Glomerular endothelial cell (primary cell): ENCODE results near the gene ZNF655. TPM values are rescaled to one million over a fixed set of nuclear protein-coding genes. Genes with fewer than 3 reads are reported as not detected.

ENCODE experiments used
- DNase-seq: peaks from one replicate; pipeline ENCODE4 v3.0.0-alpha.2; 2011; ENCODE audit warnings: low read depth, low spot score; ENCODE audit errors: extremely low read depth
- total RNA-seq: library from RNA; depleted of rRNA; stranded (reverse); fragments of >200 nt; gene quantifications from 2 replicates; pipeline ENCODE4 v1.2.3, GENCODE V29; 2015

ZNF655 gene
- total RNA-seq, 1 donor from 2014 or later = 11.3 TPM

DNA sequence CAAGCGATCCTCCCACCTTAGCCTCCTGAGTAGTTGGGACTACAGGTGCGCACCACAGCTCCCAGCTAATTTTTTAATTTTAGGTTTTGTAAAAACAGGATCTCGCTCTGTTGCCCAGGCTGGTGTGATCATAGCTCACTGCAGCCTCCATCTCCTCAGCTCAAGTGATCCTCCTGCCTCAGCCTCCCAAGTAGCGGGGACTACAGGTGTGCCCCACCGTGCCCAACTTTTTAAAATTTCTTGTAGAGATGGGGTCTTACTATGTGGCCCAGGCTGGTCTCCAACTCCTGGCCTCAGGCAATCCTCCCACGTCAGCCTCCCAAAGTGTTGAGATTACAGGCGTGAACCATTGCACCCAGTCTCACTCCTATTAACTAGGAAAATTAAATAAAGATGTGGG is 47.1 kb downstream of the ZNF655 start:
- DNase-seq = no peak

DNA sequence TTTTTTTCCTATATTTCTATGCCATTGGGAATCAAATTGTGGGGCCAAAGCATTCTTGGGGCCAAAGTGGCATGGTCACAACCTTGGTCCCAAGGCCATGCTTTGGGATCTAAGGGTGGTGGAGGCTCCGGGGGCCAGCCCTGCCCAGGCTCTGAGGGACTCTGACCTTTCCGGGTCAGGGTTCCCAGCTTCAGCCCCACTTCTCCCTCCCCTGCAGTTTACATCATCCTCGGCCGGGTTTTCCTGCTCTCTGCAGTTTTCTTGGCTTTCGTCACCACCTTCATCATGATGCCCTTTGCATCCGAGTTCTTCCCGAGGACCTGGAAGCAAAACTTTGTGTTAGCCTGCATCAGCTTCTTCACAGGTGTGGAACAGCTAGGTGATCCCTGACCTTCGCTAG is 48.1 kb downstream of the ZNF655 start:
- no peak for DNase-seq

DNA sequence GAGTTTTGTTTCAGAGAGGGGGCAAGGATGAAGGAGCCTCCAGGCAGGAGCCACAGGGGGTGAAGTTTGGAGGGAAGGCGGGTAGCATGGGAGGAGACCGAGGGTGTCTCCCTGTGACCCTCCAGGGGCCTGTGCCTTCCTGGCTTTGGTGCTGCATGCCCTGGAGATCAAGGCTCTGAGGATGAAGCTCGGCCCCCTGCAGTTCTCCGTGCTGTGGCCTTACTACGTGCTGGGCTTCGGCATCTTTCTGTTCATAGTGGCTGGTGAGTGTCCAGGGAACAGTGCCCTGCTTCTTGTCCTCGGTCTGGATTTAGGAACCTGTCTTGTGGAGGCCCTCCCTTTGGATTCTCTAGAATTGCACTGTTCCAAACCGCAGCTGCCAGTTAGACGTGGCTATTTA is 49.1 kb downstream of the ZNF655 start:
- DNase-seq = no peak

DNA sequence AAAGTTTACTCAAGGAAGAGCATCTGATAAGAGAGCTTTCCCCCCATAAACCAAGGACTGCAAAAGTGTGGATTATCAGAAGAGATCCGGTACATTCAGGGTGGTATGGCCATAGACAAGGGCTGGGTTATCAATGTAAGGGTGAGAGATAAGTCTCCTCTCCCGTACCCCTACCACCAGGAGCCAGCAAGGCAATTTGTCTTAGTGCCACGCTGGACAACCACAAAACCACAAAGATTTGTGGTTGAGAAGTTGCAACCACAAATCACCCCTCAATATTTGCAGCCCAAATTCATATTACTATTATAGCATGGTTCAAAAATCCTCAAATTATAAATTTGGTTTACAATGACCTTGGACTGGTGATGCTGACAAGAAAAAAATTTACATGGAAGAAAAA is 56.1 kb downstream of the ZNF655 start:
- no peak for DNase-seq

DNA sequence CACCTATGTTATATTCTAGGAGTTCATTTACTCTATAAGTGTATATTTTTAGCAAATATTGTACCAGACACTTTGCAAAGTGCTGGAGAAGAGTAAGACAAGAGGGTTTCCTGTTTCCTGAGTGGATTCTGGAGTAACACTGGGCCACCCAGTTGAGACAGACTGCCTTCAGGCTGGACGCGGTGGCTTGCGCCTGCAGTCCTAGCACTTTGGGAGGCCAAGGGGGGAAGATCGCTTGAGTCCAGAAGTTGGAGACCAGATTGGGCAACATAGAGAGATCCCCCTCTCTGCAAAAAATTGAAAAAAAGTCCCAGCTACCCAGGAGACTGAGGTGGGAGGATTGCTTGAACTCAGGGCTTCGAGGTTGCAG is 57.5 kb downstream of the ZNF655 start:
- no peak for DNase-seq

DNA sequence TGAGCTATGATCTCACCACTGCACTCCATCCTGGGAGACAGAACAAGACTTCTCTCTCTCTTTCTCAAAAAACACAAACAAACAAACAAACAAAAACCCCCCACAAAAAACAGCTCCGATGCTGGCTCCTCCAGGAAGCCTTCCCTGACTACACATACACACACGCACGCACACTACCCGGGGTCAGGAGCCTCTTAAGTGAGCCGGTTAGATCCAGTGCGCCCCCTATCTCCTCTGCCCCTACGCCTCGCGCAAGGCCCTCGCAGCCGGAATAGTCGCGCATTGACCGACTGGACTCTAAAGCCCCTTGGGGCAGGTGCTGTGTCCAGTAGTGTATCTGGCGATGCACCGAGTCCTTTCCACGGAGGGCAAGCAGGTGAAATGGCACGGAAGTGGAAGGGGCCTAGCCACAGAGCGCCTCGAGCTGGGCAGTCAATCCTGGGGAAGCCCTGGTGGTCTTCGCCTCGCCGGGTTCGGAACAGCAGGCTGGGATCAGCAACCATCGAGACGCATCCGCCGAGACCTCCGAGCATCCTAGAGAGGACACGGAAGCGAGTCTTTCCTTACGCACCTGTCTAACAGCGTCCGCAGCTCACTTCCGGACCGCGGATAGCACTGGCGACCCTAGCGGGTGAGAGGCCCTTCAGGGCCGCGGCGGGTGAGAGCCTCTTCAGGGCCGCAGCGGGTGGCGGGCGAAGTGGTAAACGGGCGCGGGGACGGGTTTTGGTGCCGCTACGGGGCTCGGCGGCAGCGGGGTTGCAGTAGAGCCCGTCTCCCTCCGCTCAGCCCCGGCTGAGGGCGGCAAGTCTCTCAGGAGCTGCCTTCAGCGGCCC is 58.1 kb downstream of the ZNF655 start, which contains the start of gene ZSCAN25:
Gene ZSCAN25, plus strand, starts transcription at position 588 of the 833 bp plus-strand sequence. CDS start 2,661 bp downstream, outside the sequence.
- DNase-seq = peak; percentile 65

DNA sequence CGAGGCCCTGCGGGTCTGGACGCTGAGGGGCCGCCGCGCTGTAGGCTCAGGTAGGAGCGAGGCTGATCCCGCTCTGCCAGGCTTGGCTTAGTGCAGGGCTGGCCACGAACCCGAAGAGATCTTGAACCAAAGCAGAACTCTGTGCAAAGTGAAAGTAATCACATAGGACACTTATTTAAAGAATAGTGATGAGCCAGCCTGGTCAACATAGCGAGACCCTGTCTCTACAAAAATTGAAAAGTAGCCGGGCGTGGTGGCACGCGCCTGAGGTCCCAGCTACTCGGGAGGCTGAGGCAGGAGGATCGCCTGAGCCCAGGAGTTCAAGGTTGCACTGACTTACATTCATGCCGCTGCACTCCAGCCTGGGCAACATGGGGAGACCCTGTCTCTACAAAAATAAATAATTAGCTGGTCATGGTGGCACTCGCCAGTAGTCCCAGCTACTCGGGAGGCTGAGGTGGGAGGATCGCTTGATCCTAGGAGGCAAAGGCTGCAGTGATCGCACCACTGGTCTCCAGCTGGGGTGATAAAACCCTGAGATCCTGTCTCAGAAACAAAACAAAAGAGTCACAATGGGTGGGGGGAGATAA is 58.8 kb downstream of the ZNF655 start:
- no peak for DNase-seq

DNA sequence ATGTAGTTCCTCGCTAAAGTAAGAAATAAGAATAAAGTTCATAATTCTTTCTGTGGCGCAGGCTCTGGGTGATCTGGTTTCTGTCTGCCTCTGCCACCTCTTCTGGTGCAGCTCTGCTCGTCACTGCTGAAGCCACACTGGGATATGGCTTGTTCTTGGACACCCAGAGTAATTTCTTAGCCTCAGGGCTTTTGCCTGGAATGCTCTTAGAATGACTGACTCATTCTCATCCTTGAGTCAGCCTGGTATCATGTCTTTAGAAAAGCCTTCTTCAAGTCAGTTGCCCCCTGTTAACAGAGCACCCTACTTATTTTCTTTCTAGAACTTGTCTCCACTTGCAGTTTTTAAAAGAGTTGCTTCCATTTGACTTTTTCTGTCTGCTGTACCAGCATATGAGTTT is 60.3 kb downstream of the ZNF655 start:
- no peak for DNase-seq

DNA sequence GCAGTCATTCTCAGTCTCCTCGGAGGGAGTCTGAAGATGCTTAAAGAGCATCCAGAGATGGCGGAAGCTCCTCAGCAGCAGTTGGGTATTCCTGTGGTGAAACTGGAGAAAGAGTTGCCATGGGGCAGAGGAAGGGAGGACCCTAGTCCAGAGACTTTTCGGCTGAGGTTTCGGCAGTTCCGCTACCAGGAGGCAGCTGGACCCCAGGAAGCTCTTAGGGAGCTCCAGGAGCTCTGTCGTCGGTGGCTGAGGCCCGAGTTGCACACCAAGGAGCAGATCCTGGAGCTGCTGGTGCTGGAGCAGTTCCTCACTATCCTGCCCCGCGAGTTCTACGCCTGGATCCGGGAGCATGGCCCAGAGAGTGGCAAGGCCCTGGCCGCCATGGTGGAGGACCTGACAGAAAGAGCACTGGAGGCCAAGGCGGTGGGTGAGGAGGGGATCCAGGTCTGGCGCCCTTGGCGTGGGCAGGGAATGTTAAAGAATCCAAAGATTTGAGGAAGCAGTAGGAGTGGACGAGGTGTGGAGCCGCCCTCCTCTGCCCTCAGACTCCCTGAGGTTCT is 61.2 kb downstream of the ZNF655 start:
- no peak for DNase-seq

DNA sequence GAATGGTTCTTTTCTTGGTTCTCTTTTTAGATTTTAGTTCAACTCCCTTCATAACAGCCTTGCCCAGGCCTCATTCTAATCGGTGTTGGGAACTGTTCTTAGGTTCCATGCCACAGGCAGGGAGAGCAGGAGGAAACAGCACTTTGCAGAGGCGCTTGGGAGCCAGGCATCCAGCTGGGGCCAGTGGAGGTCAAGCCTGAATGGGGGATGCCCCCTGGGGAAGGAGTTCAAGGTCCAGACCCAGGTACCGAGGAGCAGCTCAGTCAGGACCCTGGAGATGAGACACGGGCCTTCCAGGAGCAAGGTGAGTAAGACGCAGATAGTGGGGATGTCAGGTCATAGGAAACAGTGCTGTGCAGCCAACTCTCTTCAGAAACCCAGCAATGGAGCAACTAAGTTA is 62.8 kb downstream of the ZNF655 start:
- DNase-seq = no peak

DNA sequence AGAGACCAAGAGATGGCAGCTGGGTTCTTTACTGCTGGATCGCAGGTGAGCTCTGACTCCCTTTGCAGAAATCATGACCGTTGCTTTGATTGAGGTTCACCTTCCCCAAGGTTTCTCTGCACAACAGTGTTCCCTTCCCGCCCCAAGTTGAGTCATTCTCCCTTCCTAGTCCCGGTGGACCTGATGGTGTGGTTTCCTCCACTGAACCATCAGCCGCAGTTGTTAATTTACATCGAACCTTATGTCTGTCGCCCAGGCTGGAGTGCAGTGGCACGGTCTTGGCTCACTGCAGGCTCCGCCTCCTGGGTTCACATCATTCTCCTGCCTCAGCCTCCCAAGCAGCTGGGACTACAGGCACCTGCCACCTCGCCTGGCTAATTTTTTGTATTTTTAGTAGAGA is 64.2 kb downstream of the ZNF655 start:
- DNase-seq = no peak

DNA sequence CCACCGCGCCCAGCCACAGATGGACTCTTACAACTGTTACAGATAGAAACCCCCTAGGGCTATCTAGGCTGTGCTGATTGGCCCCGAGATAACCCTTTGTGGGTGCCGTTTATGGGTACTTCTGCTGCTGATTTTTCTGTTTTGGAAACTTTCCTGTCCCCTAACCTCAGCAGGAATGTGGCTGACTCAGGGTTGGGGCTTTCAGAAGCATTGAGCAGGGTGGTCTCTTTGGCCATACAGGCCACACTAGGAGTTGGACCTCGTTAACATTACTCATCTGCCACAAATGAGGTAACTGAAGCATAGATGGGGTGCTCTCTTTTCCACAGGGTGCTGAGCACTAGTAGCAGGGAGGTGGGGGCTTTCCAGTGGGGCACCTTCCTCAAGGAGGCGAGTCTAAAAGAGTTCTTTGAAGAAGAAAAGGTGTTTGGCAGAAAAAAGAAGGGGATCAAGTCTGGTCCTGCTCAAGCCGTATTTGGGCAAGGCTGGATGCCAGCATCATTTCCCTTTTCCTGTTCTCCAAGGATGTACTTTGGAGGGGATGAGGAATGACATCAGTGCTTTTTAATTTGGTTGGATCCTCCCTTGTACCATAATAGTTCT is 64.8 kb downstream of the ZNF655 start:
- DNase-seq = no peak

DNA sequence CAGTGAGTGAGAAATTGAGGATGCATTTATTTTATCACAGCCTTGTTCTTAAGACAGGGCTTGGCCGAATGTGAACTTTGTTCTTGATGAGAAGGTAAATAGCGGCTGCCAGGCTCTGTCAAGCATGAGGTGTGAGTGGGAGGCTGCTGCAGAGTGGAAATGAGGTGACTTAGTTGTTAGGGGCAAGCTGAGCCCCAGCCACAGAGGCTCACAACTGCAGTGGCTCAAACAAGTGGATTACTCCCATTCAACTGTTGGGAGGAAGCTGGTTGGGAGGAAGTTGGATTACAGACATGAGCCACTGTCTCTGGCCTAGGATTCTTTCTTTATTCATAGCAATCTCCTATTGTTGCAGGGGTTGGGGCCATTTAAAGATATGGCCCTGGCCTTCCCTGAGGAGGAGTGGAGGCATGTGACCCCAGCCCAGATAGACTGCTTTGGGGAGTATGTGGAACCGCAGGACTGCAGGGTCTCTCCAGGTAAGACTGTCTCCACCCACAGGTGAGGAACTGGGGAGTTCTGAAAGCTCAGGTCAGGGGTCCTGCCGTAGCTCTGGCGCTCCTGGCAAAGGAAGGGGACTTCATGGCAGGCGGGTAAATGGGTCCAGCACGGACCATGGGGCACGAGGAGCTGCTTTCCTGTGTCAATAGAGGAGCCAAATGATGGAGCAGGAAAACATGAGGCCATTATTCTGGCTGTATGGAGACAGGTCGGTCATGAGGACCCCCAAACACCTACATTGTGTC is 65.4 kb downstream of the ZNF655 start:
- no peak for DNase-seq

DNA sequence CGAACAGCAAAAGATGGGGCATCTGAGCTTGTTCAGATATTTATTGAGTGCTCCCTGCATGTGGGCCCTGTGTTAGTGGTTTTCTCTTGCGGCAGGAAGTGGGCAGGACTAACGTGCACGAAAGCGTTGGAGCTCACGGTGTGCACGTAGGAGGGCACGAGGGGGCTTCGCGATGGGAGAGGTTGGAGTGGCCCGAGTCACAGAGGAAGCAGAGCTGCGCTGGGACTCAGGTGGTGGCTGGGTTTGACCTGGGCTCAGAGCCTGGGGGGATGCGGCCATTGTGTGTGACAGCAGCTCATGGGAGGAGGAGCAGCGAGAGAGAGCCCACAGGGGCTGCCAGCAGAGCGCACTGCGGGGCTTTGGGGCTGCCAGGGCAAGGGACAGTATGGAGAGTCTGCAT is 66.0 kb downstream of the ZNF655 start:
- DNase-seq = no peak

DNA sequence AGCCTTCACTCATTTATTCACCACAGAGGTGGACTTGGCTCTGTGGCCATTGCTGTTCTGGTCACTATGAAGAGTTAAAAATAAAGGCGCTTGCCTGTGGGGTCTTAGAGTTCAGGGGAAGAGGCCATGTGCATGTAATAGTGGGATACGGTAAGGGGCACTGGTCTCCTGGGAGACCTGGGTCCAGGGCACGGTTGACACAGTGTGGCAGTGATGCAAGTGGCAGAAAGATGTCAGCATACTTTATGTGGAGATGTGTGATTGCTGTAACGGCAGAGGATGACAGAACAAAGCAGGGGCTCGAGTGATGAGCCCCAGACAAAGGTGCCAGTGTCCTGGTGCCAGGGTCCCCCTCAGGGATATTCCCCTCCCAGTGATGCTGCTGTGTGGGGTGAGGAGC is 66.9 kb downstream of the ZNF655 start:
- DNase-seq = no peak

DNA sequence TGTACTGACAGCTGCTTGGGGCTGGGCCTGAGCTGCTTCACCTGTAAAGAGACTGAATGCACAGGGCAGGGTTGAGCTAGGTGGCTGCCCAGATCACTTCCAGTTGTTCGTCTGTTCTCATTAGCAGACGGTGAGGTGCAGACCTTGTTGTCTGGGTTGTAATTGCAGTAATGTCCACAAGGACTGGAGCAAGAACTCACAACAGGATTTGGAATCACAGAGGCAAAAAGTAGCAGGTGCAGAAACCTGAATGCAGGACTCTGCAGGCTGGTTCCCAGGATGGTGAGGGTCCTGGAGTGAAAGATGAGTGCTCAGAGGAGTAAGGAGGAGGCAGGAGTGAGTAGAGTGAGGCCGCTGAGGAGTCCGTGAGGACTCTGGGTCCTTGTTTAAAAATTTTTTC is 67.5 kb downstream of the ZNF655 start:
- no peak for DNase-seq

Other genes starting within 250 kb of the ZNF655 start
- gene ARPC1A, start 232.7 kb upstream of the ZNF655 start, total RNA-seq = 160 and 225 TPM in 2 replicates
- 509 and 602 TPM in 2 replicates for gene ARPC1B, start 183.9 kb upstream of the ZNF655 start, total RNA-seq
- 105 and 109 TPM in 2 replicates for gene PDAP1, start 150.0 kb upstream of the ZNF655 start, total RNA-seq
- 82.7 and 94.0 TPM in 2 replicates for gene BUD31, start 149.7 kb upstream of the ZNF655 start, total RNA-seq
- 7.6 and 14.3 TPM in 2 replicates for gene PTCD1, start 119.8 kb upstream of the ZNF655 start, total RNA-seq
- 19.0 and 28.9 TPM in 2 replicates for gene CPSF4, start 119.7 kb upstream of the ZNF655 start, total RNA-seq
- gene ATP5MF, start 92.5 kb upstream of the ZNF655 start, total RNA-seq = 876 and 1,855 TPM in 2 replicates
- 4.7 and 11.4 TPM in 2 replicates for gene ZNF789, start 85.8 kb upstream of the ZNF655 start, total RNA-seq
- gene ZNF394, start 58.4 kb upstream of the ZNF655 start, total RNA-seq = 19.0 and 39.2 TPM in 2 replicates
- gene ZKSCAN5, start 54.0 kb upstream of the ZNF655 start, total RNA-seq = 8.8 and 11.7 TPM in 2 replicates
- 3.2 and 3.8 TPM in 2 replicates for gene FAM200A, start 6.5 kb upstream of the ZNF655 start, total RNA-seq
- not detected in 2 replicates for gene TMEM225B, start 39.6 kb downstream of the ZNF655 start, total RNA-seq
- 7.1 and 11.3 TPM in 2 replicates for gene ZSCAN25, start 58.3 kb downstream of the ZNF655 start, total RNA-seq
- gene CYP3A5, start 121.4 kb downstream of the ZNF655 start, total RNA-seq = 0.10 TPM in 1 of 2 replicates, not detected in the other
- gene CYP3A7, start 176.6 kb downstream of the ZNF655 start, total RNA-seq = not detected in 2 replicates
- not detected in 2 replicates for gene CYP3A4, start 225.5 kb downstream of the ZNF655 start, total RNA-seq